Tibial artery (tissue), 4 donors: ENCODE data around the gene L1CAM.
"Not testable (repeated sequence)": the region's sequence is repeated elsewhere in the genome, so short reads cannot be mapped to it uniquely, and the experiment has no call there.

Experiments
- DNase-seq, 2 donors: peaks; one replicate each; pipeline ENCODE4 v3.0.0-alpha.2; 2019
- H3K27ac ChIP-seq, 2 donors: fragments of 200-600 bp; sonication (generic) in 1 of 2; 1 replicate in 1 of 2; 2 replicates in 1 of 2; pipeline ENCODE4 v1.5.1; 2018 to 2019; ENCODE audit warnings: mild to moderate bottlenecking in 1 of 2
- H3K27me3 ChIP-seq, 2 donors: fragments of 200-600 bp; sonication (generic) in 1 of 2; one replicate each; pipeline versions ENCODE4 v1.5.1 to v1.6.0; 2016 to 2019
- H3K36me3 ChIP-seq, 3 donors: fragments of 200-600 bp; sonication (generic) in 2 of 3; one replicate each; pipeline ENCODE4 v1.5.1; 2016 to 2019; ENCODE audit warnings: mild to moderate bottlenecking in 2 of 3
- H3K4me1 ChIP-seq, 4 donors: fragments of 200-600 bp; sonication (generic) in 2 of 4; 1 replicate in 3 of 4; 2 replicates in 1 of 4; pipeline ENCODE4 v1.5.1; 2016 to 2019
- H3K4me3 ChIP-seq, 2 donors: fragments of 200-600 bp; sonication (generic) in 1 of 2; 1 replicate in 1 of 2; 2 replicates in 1 of 2; pipeline ENCODE4 v1.5.1; 2018 to 2019; ENCODE audit warnings: mild to moderate bottlenecking in 2 of 2
- H3K9me3 ChIP-seq, 3 donors: fragments of 200-600 bp; sonication (generic) in 1 of 3; one replicate each; pipeline ENCODE4 v1.5.1; 2016 to 2019
- CTCF ChIP-seq, 2 experiments: fragments of 200-600 bp in 1 of 2; fragments of 450-650 bp in 1 of 2; IDR thresholded peaks; one replicate each; pipeline ENCODE4 v1.5.1; 2017 to 2019; ENCODE audit warnings: antibody characterized with exemption in 2 of 2, mild to moderate bottlenecking in 1 of 2, moderate library complexity in 1 of 2
- intact Hi-C: fragments of 100-400 bp; cut with DNase I; formaldehyde crosslinking; loops from one replicate; pipeline ENCODE4 v1.15.0; 2023; ENCODE audit warnings: low total_unique reads

L1CAM gene

GRCh38 chrX:153820601-153821000 lies 65.4 kb downstream of the L1CAM start:
- intact Hi-C loops = no loop called here
- Histone ChIP-seq H3K4me1 (peaks cover 0 to 7% (median 2%) of the 10 kb centered on the region in 4 donors), H3K9me3 (no peaks in the 10 kb centered on the region), H3K27ac (no peak overlapping the region), H3K36me3 (no peaks in the 10 kb centered on the region), H3K27me3 (no peaks in the 10 kb centered on the region), H3K4me3 (no peak overlapping the region)
- TF ChIP-seq CTCF (IDR thresholded peaks at IDR 0.05) = no peak
- DNase-seq = no peak

DNA sequence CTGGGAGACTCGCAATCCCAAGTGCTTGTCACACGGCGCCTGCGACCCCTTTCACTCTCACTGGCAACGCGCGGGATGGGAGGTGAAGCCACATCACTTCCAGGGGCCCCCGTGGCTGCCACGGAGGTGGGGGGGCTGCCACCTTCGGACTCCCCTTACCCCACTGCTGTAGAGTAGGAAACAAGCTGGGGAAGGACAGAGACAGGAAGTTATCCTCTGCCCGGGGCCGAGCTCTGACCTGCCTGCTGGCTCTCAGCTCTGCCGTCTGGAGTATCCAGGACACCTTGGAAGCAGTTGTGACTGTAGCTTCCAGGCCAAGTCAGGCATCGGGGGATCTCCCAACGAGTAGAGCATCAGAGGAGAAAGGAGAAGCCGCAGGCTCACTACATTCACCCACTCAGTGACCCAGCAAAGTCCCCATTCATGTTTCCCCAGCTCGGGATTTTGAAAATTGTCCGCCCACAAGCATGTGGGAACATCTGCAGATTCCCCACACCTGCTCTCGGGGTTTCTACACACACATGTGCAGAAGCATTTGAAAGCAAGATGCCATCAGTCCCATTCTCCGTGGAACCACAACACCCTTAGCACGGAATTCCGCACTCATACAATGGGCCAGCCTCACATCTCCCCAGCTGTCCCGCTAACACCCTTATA lies 66.5 kb downstream of the L1CAM start:
- DNase-seq = no peak
- H3K4me1 ChIP-seq = peaks cover 0 to 7% (median 2%) of the 10 kb centered on the region in 4 donors
- H3K27me3 ChIP-seq = no peaks in the 10 kb centered on the region
- TF ChIP-seq CTCF (IDR thresholded peaks at IDR 0.05) = no peak
- H3K36me3 ChIP-seq = no peaks in the 10 kb centered on the region
- H3K27ac ChIP-seq = peak overlapping the region; percentile 22 to 43
- peak overlapping the region; percentile 47 to 57 for H3K4me3 ChIP-seq
- no peaks in the 10 kb centered on the region for H3K9me3 ChIP-seq
- intact Hi-C loops = no loop called here

DNA sequence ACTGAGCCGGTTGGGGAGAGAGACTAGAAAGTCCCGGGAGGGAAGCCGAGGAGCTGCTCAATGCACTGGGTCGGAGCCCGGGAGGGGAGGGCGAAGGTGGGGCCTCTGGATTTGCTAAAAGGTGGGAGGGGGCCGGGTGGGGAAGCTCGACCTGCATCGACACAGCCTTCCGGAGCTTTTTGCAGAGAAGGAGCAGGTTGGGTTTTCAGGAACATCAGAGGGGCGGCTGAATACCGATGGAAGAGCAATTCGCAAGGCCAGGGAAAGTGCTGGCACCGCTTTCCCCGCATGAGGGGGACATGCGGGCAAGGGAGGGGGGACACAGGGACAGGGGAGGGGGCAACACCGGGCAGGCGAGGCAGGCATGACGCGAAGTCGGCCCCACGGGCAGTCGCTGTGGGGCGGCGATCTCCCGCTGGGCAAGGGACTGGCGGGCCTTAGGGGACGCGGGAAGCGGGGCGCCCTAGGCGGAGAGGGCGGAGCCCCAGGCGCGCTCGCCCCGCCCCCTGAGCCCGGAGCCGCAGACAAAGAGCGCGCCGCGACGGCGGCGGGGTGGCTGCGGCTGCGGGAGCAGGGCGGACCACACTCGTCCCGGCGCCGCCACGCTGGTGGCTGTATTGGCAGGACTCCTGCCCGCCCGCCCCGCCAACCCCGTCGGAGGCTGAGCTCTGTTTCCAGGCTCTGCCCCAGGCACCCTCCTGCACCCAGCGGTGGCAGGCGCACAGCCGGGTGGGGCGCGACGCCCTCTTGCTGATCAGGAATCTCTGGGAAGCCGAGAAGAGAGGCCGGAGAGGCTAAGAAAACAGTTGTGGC lies 67.2 kb downstream of the L1CAM start:
- H3K27me3 ChIP-seq = no peaks in the 10 kb centered on the region
- H3K4me1 ChIP-seq = peaks cover 0 to 7% (median 2%) of the 10 kb centered on the region in 4 donors
- no peak for DNase-seq
- no peak for TF ChIP-seq CTCF (IDR thresholded peaks at IDR 0.05)
- peak overlapping the region; percentile 47 to 57 for H3K4me3 ChIP-seq
- H3K27ac ChIP-seq = peak overlapping the region; percentile 22 to 43
- intact Hi-C loops = no loop called here
- H3K9me3 ChIP-seq = no peaks in the 10 kb centered on the region
- no peaks in the 10 kb centered on the region for H3K36me3 ChIP-seq

DNA sequence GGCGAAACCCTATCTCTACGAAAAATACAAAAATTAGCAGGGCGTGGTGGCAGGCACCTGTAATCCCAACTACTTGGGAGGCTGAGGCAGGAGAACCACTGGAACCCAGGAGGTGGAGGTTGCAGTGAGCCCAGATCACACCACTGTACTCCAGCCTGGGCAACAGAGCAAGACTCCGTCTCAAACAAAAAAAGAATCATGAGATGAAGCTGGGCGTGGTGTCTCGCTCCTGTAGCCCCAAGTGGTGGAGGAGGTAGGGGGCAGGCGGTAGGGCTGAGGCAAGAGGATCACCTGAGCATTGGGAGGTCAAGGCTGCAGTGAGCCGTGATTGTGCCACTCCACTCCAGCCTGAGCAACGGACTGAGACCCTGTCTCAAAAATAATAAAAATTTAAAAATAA lies 67.9 kb downstream of the L1CAM start:
- H3K9me3 ChIP-seq, H3K4me1 ChIP-seq, DNase-seq, H3K4me3 ChIP-seq, H3K27me3 ChIP-seq, H3K27ac ChIP-seq, intact Hi-C loops, H3K36me3 ChIP-seq: not testable (repeated sequence)

GRCh38 chrX:153816831-153817690 lies 68.9 kb downstream of the L1CAM start:
- Histone ChIP-seq H3K36me3 (no peaks in the 10 kb centered on the region), H3K9me3 (no peaks in the 10 kb centered on the region), H3K4me3 (no peak overlapping the region), H3K4me1 (peaks cover 0 to 7% (median 2%) of the 10 kb centered on the region in 4 donors), H3K27me3 (no peaks in the 10 kb centered on the region), H3K27ac (no peak overlapping the region)
- intact Hi-C loops = no loop called here
- DNase-seq = no peak
- no peak for TF ChIP-seq CTCF (IDR thresholded peaks at IDR 0.05)
